Neural cell (in vitro differentiated cells): ENCODE results near the gene CLEC3B.

ENCODE experiments used
- CTCF ChIP-seq: fragments of 450-650 bp; IDR thresholded peaks from 2 replicates; pipeline ENCODE4 v1.5.1; 2014; ENCODE audit warnings: antibody characterized with exemption, mild to moderate bottlenecking, moderate library complexity; ENCODE audit not compliant: poor library complexity, severe bottlenecking
- EP300 ChIP-seq: fragments of 450-650 bp; conservative IDR thresholded peaks from 2 replicates; pipeline ENCODE4 v1.6.1; 2014; ENCODE audit warnings: antibody characterized with exemption, mild to moderate bottlenecking, moderate library complexity; ENCODE audit not compliant: poor library complexity, severe bottlenecking
- EZH2 ChIP-seq: fragments of 200-600, 300-800 bp; shearing (Covaris generic), sonication (generic); IDR thresholded peaks from 2 replicates; pipeline ENCODE4 v1.6.1; 2014; ENCODE audit warnings: antibody characterized with exemption, low read length, borderline replicate concordance, mild to moderate bottlenecking; ENCODE audit not compliant: insufficient read depth, poor library complexity, severe bottlenecking
- MXI1 ChIP-seq: fragments of 450-650 bp; conservative IDR thresholded peaks from 2 replicates; pipeline ENCODE4 v1.6.1; 2014; ENCODE audit warnings: antibody characterized with exemption, mild to moderate bottlenecking; ENCODE audit not compliant: poor library complexity, severe bottlenecking
- POLR2AphosphoS5 ChIP-seq: IDR thresholded peaks from 2 replicates; pipeline ENCODE4 v1.6.1; 2012
- TAF1 ChIP-seq: IDR thresholded peaks from 2 replicates; pipeline ENCODE4 v1.6.1; 2012; ENCODE audit warnings: low read depth

GRCh38 chr3:44988073-44988472 lies 38.0 kb upstream of the CLEC3B start:
- TF ChIP-seq POLR2AphosphoS5 (no peak), CTCF (no peak), EZH2 (no peak), EP300 (no peak), MXI1 (no peak), TAF1 (no peak)
